NCI-H510A treated with DMSO at 0.1 percent for 48 hours (cell line): Measurements from ENCODE around the gene CAMK2A.
"Not testable (repeated sequence)": the region's sequence is repeated elsewhere in the genome, so short reads cannot be mapped to it uniquely, and the experiment has no call there.

Experiments
- DNase-seq: peaks from one replicate; lab custom pipeline; 2025; lab: John Stamatoyannopoulos, UW

Gene CAMK2A

DNA sequence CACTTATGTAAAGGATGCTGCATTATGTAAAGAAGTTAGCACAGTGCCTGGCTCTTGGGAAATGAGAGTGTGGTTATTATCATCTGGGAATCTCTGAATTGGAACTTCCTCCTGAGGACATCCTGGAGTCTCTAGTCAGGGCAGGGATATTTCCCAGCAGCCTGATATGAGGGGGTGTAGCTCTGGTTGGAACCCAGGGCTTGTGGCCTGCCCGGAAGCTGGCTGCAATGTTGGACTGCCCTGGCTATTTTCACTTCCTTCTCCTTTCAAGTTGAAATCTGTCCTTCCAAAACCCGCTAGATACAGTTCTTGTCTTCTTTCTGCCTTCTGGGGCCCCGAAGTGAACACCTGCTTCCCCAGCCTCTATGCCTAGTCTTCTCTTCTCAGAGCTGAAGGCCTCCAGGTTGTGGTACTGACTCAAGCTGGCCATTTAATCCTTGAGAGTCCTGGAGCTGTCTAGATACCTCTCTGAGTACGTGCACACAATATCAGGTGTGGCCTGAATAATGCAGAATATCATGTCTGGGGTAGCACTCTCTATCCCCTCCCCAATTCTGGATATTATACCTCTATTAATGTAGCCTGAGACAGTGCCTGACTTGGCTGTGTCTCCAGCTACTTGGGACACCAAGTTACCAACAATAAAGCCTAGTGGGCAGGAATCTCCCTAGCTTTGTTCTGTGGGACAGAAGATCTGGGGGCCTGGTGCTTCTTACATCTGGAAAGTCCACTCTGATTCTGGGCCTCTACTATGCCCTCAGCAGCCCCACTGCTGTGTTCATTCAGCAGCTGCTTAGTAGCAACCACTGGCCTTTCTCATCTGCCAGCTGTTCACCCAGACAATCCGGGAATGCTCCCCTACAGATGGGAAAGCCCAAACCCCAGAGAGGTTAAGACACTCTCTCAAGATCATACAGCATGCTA lies 54.7 kb downstream of the CAMK2A start:
- DNase-seq: no peak

GRCh38 chr5:150233706-150234105 lies 55.9 kb downstream of the CAMK2A start:
- not testable (repeated sequence) for DNase-seq

GRCh38 chr5:150230842-150231241 lies 58.7 kb downstream of the CAMK2A start:
- DNase-seq: no peak

DNA sequence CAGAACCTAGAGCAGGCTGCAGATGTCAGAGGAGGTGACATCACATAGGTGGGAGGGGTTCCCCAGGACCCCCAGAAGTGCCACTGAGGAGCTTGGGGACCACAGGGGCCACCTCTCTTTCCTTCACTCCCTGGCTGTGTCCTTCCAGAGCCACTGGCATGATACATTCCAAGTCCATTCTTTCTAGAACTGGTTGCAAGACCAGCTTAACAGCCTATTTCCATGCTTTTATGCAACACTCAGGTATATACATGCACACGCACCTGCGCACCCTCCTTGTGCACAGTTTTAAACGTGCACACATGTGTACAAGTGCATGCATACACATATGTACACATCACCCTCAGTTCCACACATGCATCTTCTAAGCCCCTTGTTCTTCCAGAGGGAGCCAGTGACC lies 60.0 kb downstream of the CAMK2A start:
- no peak for DNase-seq

DNA sequence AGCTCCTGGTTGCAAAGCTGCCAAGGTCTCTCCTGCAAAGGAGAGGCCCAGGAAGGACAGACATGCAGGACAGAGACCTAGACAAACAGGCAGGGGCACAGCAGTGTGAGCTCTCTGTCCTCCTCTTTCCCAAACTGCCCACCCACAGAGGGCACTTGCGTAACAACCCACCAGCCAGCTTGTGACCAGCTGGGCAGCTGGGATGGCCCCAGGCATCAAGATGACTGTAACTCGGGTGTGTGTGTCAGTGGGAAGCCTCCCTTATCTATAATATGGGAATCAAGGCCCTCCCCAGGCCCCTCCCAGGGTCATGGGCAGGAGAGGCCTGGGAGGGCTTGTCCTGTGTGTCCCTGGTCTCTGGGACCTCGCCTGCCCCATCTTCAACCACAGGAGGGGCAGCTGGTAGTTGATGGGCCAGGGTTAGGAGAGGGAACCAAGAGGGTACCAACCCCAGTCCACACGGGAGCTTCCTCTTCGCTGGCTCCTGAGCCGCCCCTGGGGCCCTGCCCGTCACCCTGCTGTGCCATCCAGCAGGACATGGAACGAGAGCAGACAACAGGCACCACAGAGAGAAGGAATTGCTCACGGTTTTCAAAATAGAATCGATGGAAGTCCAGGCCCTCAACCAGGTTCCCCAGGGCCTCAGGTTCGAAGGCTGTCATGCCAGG lies 61.8 kb downstream of the CAMK2A start:
- no peak for DNase-seq

DNA sequence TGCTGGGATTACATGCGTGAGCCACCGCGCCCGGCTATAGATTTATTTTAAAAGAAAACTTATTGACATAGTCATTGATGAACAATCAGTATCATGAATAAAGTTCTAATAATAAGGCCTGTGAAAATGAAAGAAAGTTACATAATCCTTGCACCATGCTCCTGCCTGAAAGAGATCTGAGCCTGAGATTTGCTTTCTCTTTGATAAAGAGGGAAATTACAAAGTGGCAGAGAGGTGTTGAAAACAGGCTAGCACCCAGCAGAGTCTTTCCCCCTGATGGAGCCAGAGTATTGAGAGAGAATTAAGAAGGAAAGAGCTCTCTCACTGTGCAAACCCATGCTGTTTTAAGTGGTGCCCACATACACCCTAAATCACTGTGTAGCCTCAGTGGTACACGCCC lies 62.5 kb downstream of the CAMK2A start:
- no peak for DNase-seq

- no peak for DNase-seq
Observed at GRCh38 chr5:150224483-150225027, 65.0 kb downstream of the CAMK2A start.

- DNase-seq: no peak
Observed at GRCh38 chr5:150223474-150223873, 66.1 kb downstream of the CAMK2A start.

DNA sequence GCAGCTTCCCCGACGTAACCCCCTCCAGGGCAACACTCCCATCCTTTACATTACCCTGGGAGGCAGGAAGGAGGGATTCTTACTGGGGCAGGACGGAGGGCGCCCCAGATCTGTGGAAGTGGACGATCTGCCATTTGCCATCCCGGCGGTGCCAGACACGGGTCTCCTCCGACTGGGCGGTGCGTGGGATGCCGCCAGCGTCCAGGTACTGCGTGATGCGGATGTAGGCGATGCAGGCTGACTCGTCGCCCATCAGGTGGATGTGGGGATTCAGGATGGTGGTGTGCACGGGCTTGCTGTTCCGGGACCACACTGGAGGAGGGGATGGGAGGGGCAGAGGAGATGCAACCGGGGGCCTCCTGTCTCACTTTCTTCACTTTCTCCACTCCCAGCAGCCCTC lies 66.7 kb downstream of the CAMK2A start:
- DNase-seq: no peak

GRCh38 chr5:150221471-150221870 lies 68.1 kb downstream of the CAMK2A start:
- DNase-seq: no peak

DNA sequence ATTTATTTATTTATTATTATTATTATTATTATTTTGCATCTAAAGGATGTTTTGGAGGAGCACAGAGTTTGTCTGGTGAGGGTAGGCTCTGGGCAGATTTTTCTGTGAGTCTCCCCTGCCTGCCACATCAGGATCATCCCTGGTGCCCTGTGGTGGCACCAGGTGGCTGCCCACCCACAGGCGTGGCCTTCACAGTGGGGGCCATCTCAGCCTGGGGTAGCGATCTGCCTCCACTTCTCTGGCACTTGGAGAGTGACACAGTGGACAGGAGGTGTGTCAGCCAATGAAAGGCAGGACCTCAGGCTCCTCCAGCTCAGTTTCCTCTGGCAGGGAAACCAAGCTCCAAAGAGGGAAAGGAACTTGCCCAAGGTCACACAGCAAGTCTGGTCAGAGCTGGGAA lies 69.7 kb downstream of the CAMK2A start:
- DNase-seq: no peak

- DNase-seq: no peak
Observed at GRCh38 chr5:150219142-150219541, 70.4 kb downstream of the CAMK2A start.

- DNase-seq: no peak
Observed at GRCh38 chr5:150218693-150219035, 70.9 kb downstream of the CAMK2A start.

GRCh38 chr5:150217873-150218692 lies 71.5 kb downstream of the CAMK2A start:
- peak; percentile 75 for DNase-seq

- peak; percentile 18 for DNase-seq
Observed at GRCh38 chr5:150217038-150217437, 72.5 kb downstream of the CAMK2A start.

GRCh38 chr5:150215979-150216944 lies 73.3 kb downstream of the CAMK2A start:
- no peak for DNase-seq

DNA sequence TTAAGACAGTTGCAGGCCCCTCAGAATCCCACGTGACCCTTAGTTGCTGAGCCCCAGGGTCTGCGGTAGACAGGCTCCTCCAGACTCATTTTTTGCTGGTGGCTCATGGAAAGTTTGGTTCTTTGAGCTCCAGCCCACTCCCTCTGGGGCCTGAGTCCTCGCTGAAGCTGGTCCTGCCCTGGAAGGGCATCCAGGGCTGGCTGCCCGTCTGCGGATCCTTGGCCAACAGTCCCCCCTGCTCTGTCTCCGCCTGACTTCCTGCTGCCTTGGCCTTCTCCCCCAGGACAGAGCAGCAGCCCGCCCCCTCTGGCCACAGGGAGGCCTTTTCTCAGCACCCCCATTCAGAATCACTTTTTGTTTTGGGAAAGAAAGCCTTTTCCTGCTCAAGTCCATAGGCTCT lies 75.3 kb downstream of the CAMK2A start:
- no peak for DNase-seq

- DNase-seq: no peak
Observed at GRCh38 chr5:150213530-150213929, 76.0 kb downstream of the CAMK2A start.

- no peak for DNase-seq
Observed at GRCh38 chr5:150211156-150212030, 78.2 kb downstream of the CAMK2A start.

GRCh38 chr5:150210644-150211043 lies 78.9 kb downstream of the CAMK2A start:
- DNase-seq: no peak
